Activated CD4-positive, alpha-beta T cell treated with anti-CD3 and anti-CD28 coated beads, Interleukin-2, Interleukin-4, amounts not matched to agents 100 ng/mL and 50 ng/mL, durations not matched to agents 16 hours and 8 hours (primary cell): Measurements from ENCODE around the gene FBXO2.
"Not testable (repeated sequence)": the region's sequence is repeated elsewhere in the genome, so short reads cannot be mapped to it uniquely, and the experiment has no call there.

ENCODE experiments used
- DNase-seq: peaks from one replicate; pipeline ENCODE4 v3.0.0-alpha.2; 2020; ENCODE audit warnings: low spot score

The FBXO2 gene

GRCh38 chr1:11629184-11630016 is 24.8 kb downstream of the FBXO2 start:
- no peak for DNase-seq

GRCh38 chr1:11628767-11629166 is 25.5 kb downstream of the FBXO2 start:
- DNase-seq, result no peak

GRCh38 chr1:11626551-11626950 is 27.7 kb downstream of the FBXO2 start:
- DNase-seq, result no peak

DNA sequence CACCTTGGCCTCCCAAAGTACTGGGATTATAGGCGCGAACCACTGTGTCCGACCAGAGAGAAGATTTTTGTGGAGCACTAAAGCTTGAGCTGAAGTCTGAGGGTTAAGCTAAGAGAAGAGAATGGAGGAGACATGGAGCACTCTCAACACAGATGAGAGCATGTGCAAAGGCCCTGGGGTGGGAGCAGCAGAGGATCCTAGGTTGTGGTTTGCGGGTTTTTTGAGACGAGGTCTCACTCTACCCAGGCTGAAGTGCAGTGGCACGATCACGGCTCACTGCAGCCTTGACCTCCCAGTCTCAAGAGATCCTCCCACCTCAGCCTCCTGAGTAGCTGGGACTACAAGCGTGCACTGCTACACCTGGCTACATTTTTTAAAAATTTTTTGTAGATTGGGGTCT is 30.5 kb downstream of the FBXO2 start:
- DNase-seq, result no peak

GRCh38 chr1:11622398-11622797 is 31.8 kb downstream of the FBXO2 start:
- no peak for DNase-seq

- no peak for DNase-seq
These were observed 33.3 kb downstream of the FBXO2 start for GRCh38 chr1:11620924-11621323.

DNA sequence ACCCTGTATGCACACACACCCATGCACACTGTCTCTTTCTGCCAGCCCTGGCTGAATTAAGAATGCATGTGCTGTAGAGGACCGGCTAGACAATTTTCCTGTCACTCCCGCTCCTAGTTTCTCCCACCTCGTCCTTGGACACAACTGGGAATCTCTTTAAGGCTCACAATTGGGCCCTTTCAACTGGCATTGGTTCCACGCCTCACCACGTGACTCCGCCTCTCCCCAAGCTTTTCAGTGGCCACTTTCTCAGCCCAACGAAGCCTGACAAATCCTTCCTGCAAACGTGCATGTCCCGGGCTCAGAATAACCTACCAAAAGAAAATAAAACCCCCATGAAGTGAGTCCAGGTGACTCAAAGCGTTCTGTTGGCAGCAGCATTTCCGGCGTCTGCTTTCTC is 33.8 kb downstream of the FBXO2 start:
- no peak for DNase-seq

- DNase-seq, result no peak
These were observed 36.5 kb downstream of the FBXO2 start for GRCh38 chr1:11617741-11618140.

- no peak for DNase-seq
These were observed 36.9 kb downstream of the FBXO2 start for GRCh38 chr1:11617314-11617713.

GRCh38 chr1:11616766-11617165 is 37.5 kb downstream of the FBXO2 start:
- DNase-seq, result no peak

DNA sequence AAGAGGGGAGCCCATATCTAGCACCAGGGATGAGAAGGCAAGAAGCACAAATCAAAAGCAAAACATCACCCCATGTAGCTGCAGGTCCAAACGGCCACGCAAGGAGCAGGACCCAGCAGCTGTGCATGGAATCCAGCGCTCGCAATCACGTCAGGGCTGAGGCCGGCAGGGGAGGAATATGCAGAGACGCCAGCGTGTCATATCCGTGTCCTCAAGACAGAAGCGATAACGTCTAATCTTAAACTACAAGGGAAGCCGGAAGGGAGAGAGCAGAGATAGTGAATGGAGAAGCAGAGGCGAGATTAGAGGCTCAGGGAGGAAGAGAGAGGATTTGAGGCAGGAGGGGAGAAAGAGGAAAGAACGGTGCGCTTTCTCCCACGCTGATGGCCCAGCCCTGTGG is 39.1 kb downstream of the FBXO2 start:
- no peak for DNase-seq

GRCh38 chr1:11613347-11613746 is 40.9 kb downstream of the FBXO2 start:
- DNase-seq, result no peak

DNA sequence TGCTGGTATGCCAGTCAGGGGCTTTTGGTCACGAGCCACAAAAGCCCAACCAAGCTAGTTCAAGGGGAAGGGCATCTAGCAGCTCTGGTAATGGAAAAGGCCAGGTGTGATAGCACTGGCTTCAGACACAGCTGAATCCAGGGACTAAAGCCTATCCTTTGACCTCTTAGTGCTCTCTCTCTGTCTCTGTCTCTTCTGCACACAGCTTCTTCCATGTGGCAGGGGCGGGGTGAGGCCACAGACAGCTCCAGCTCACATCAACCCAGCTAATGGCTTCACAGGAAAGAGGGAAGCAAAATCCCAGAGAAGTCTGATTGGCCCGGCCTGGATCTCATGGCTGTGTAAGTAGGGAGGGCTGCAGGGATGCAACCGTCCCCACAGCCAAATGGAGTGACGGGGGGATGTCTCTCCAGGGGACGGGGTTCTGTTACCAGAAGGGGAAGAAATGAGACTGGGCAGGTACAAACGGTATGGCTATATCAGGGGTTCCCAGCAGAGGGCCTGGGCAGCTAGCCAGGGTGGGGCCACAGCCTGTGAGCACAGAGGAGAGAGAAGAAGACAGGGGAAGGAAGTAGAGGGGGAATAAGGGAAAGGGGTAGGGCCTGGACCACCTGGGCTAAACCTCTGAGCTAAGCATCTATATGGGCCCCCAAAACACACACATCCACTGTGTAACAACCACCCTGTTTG is 42.4 kb downstream of the FBXO2 start:
- DNase-seq, result no peak

DNA sequence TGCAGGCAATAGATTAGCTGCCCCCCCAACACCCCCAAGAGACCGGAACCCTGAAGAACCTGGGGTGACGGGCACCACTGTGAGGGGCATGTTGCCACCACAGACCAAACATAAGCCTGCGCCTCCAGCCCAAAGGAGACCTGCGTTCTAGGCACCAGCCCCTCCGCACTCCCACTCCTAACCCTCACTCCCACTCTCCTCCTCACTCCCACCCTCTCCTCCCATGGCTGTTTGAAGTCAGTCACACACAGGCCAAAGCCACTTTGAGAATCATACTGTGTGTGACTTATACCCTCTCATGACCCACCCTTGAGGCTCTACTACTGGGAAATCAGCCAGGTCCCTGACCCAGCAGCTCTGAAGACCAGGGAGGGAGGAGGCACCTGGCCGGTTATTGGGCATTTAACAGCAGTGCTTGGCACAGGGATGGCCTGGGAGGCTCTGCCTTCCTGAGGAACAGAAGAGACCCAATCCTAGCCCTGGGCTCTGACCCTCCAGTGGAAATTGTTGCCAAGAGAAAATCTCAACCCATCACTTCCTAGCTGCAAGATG is 43.5 kb downstream of the FBXO2 start:
- DNase-seq, result no peak

DNA sequence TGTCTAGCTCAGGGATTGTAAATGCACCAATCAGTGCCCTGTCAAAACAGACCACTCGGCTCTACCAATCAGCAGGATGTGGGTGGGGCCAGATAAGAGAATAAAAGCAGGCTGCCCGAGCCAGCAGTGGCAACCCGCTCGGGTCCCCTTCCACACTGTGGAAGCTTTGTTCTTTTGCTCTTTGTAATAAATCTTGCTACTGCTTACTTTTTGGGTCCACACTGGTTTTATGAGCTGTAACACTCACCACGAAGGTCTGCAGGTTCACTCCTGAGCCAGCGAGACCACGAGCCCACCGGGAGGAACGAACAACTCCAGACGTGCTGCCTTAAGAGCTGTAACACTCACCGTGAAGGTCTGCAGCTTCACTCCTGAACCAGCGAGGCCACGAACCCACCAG is 44.9 kb downstream of the FBXO2 start:
- not testable (repeated sequence) for DNase-seq

DNA sequence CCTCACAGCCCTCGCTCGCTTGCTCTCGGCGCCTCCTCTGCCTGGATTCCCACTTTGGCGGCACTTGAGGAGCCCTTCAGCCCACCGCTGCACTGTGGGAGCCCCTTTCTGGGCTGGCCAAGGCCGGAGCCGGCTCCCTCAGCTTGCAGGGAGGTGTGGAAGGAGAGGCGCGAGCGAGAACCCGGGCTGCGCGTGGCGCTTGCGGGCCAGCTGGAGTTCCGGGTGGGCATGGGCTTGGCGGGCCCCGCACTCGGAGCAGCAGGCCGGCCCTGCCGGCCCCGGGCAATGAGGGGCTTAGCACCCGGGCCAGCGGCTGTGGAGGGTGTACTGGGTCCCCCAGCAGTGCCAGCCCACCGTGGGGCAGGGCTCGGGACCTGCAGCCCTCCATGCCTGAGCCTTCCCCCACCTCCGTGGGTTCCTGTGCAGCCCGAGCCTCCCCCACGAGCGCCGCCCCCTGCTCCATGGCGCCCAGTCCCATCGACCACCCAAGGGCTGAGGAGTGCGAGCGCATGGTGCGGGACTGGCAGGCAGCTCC is 45.6 kb downstream of the FBXO2 start:
- DNase-seq, result not testable (repeated sequence)

DNA sequence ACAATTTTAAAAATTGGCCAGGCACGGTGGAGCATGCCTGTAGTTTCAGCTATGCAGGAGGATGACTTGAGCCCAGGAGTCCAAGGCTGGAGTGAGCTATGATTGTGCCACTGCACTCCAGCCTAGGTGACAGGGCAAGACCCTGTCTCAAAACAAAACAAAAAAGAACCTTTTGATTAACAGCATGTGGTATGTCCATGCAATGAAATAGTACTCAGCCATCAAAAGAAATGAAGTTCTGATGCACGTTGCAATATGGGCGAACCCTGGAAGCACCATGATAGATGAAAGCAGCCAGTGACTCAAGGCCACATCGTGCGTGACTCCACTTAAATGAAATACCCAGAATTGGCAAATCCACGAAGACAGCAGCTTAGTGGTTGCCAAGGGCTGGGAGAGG is 47.5 kb downstream of the FBXO2 start:
- no peak for DNase-seq

DNA sequence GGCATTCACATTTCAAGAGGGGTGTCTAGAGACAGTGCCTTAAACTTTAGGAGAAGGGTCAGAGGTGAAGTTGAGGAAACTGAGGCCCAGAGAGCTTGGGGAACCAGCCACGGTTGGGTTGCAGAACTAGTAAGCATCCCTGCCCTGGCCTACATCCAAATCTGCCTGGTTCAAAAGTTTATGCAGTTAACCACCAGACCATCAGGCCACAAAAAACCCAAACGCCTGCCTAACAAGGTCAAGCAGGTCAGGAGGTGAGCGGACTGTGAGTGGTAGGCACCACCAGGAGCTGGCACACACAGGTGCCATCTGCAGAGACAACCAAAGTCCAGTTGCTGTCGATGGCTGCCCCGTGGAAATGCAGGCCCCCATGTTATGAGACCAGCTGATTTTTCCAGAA is 51.2 kb downstream of the FBXO2 start:
- DNase-seq, result no peak

- no peak for DNase-seq
These were observed 51.8 kb downstream of the FBXO2 start for GRCh38 chr1:11602424-11602823.

DNA sequence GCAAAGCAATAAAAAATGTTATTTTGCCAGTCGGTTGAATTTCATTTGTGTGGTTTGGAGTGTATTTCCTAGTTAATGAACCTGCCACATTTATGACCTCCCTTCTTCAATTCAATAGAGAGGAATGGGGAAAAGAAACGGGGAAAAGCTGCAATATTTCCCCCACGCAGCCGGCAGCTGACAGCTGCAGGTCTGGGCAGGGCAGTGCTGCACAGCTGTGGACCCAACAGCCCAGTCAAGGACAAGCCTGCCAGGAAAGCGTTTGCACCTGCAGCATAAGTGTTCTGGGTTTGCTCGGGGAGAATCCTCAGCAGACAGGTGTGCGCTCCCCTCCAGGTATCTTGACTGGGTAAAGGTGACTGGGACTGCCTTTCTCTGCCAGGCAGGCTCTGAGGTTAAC is 53.4 kb downstream of the FBXO2 start:
- DNase-seq, result no peak

DNA sequence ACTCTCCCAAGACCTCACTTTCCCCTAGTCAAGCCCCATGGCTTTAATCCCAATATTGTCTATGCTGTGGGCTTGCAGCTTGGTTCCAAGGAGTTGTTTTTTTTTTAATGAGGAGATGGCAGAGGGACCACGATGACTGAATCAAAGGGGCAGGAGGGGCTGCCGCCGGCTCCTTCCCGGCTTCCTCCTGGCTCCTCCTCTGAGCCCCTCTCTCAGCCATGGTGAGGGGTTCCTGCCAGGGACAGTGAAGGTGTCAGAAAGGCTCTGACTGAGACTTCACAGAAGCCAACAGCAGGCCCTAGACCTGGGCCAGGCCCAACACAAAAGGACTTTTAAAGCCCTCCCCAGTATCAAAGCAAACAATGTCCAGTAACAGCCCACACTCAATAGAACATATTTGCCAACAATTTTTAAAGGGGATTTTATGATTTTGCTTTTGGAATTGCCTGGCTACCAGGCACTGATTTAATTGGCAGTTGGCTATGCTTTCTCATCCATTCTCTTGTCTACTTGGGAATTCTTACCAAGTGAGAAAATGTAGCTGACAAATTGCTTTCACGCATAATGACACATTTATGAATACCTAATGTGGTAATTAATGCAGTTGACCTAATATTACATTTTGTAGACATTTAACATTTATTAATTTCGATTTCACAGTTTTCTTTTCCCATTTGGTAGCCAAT is 54.2 kb downstream of the FBXO2 start:
- DNase-seq, result no peak

DNA sequence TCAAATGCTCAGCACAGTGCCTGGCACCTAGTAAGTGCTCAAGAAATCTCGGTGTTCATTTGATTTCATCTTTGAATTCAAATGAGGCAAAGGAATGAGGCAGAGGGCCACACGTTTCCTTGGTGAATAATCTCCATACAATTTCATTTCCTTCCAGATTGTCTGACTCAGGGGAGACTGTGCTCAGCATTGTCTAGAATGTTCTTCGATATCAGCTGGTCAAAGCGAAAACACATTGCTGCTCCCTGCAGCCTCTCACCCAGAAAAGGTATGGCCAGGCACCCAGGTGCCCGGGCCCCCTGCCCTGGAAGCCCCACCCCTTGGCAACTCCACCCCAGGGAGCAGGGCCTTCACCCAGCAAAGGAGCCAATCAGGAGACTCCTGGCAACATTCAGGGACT is 55.8 kb downstream of the FBXO2 start:
- no peak for DNase-seq
